ENCODE measurements around the gene HOXA13.

HOXA13 gene

GRCh38 chr7:27179503-27180430, 20.1 kb downstream of the HOXA13 start:
- Histone ChIP-seq H3K9me3 (ENCODE audit: control insufficient read depth, insufficient read depth, low read depth, low read length) (no peaks in the 10 kb centered on the region), H3K27ac (ENCODE audit: extremely low read depth, low read depth, low read length) (peak overlapping the region; percentile 99), H3K4me3 (ENCODE audit: low read depth, low read length) (peak overlapping the region; percentile 76), H3K36me3 (ENCODE audit: control insufficient read depth in 2 of 2, insufficient read depth in 1 of 2, low read length in 2 of 2) (peaks cover 0 to 10% of the 10 kb centered on the region in 2 experiments; a peak in 2 of 3 replicates), H3K4me1 (ENCODE audit: control insufficient read depth, insufficient read depth, low read length) (peaks cover 36% of the 10 kb centered on the region)
- ChIA-PET POLR2A (interaction anchor here (0.5 to 3.4 kb wide), 18 partner anchors 10 to 1317 kb away, joined by 3 to 62 read pairs (median 6); partner anchors contain the start of genes HOXA5, HOXA6, HOXA7 and HOXA9), CTCF (interaction anchor here (0.5 to 3.7 kb wide), 14 partner anchors 9 to 1395 kb away, joined by 3 to 15 read pairs (median 4); no protein-coding TSS in a partner anchor)
- TF ChIP-seq IKZF3 (tag by site-specific recombination; IDR thresholded peaks at IDR 0.05) (peak; percentile 94), GLIS1 (tag by site-specific recombination; IDR thresholded peaks at IDR 0.05) (peak; percentile 54), CTCF (tag by site-specific recombination; IDR thresholded peaks at IDR 0.05) (peak; percentile 83), ZNF558 (tag by site-specific recombination; IDR thresholded peaks at IDR 0.05) (no peak), ZBTB10 (tag by site-specific recombination; IDR thresholded peaks at IDR 0.05) (peak; percentile 87), EGR2 (tag by site-specific recombination; IDR thresholded peaks at IDR 0.05; ENCODE audit: low read depth) (no peak), MZF1 (tag by site-specific recombination; IDR thresholded peaks at IDR 0.05; ENCODE audit: borderline replicate concordance) (peak; percentile 92), ZBTB20 (tag by site-specific recombination; IDR thresholded peaks at IDR 0.05) (peak; percentile 57; the same call in 1 of the 2 replicates), ZNF433 (tag by site-specific recombination; IDR thresholded peaks at IDR 0.05; ENCODE audit: low read depth) (no peak), ZNF623 (tag by site-specific recombination; IDR thresholded peaks at IDR 0.05) (no peak), ZIC2 (tag by site-specific recombination; IDR thresholded peaks at IDR 0.05) (peak; percentile 62), ZFP3 (tag by site-specific recombination; IDR thresholded peaks at IDR 0.05; ENCODE audit: low read depth) (0 out of 2 replicates have a peak, but pooled peaks have one; percentile 25), ZBTB11 (tag by site-specific recombination; conservative IDR thresholded peaks at IDR 0.05; ENCODE audit: low read depth) (peak; percentile 34; the same call in 1 of the 2 replicates), ZFP69B (tag by site-specific recombination; IDR thresholded peaks at IDR 0.05) (0 out of 2 replicates have a peak, but pooled peaks have one; percentile 10), ZNF660 (tag by site-specific recombination; IDR thresholded peaks at IDR 0.05) (peak; percentile 86), GLI2 (tag by site-specific recombination; IDR thresholded peaks at IDR 0.05; ENCODE audit: borderline replicate concordance, low read depth) (no peak), ZNF394 (tag by site-specific recombination; IDR thresholded peaks at IDR 0.05; ENCODE audit: borderline replicate concordance) (no peak), ZNF596 (tag by site-specific recombination; IDR thresholded peaks at IDR 0.05) (peak; percentile 95), BCL11B (tag by site-specific recombination; IDR thresholded peaks at IDR 0.05; ENCODE audit: low read depth) (0 out of 2 replicates have a peak, but pooled peaks have one; percentile 37), ZXDB (tag by site-specific recombination; IDR thresholded peaks at IDR 0.05) (peak; percentile 46; the same call in 1 of the 2 replicates), ZNF366 (tag by site-specific recombination; conservative IDR thresholded peaks at IDR 0.05) (peak; percentile 83), SP2 (tag by site-specific recombination; IDR thresholded peaks at IDR 0.05) (peak; percentile 48), PRDM6 (tag by site-specific recombination; IDR thresholded peaks at IDR 0.05) (peak; percentile 78), ZNF629 (tag by site-specific recombination; IDR thresholded peaks at IDR 0.05) (peak; percentile 48; the same call in 1 of the 2 replicates), MYNN (tag by site-specific recombination; IDR thresholded peaks at IDR 0.05; ENCODE audit: borderline replicate concordance) (peak; percentile 63), ZNF335 (tag by site-specific recombination; conservative IDR thresholded peaks at IDR 0.05) (0 out of 2 replicates have a peak, but pooled peaks have one; percentile 13), ZBTB48 (tag by site-specific recombination; IDR thresholded peaks at IDR 0.05) (peak; percentile 57; the same call in 1 of the 2 replicates)
